Body of pancreas (tissue), 4 donors: ENCODE measurements around the gene GMDS.

Experiments
- CTCF ChIP-seq, 7 experiments: fragments of 450-650 bp in 4 of 7; fragments of 200-600 bp in 3 of 7; sonication (generic) in 3 of 7; IDR thresholded peaks; one replicate each; pipeline ENCODE4 v1.5.1; 2016 to 2019; ENCODE audit warnings: antibody characterized with exemption in 7 of 7
- POLR2A ChIP-seq, 3 donors: fragments of 450-650 bp; IDR thresholded peaks; one replicate each; pipeline ENCODE4 v1.6.1; 2016; ENCODE audit warnings: antibody characterized with exemption in 3 of 3, mild to moderate bottlenecking in 2 of 3

- no peak for TF ChIP-seq CTCF (IDR thresholded peaks at IDR 0.05)
- TF ChIP-seq POLR2A (IDR thresholded peaks at IDR 0.05) = no peak
Measured at GRCh38 chr6:2186516-2186915, 58.9 kb downstream of the GMDS start.
